Subcutaneous adipose tissue (tissue), 4 donors: ENCODE data around the gene MDFI. TPM values are rescaled to one million over a fixed set of nuclear protein-coding genes. Genes with fewer than 3 reads are reported as not detected.

Experiments used
- total RNA-seq, 4 donors: library from RNA; depleted of rRNA; stranded (reverse); fragments of >200 nt; gene quantifications; one replicate each; pipeline ENCODE4 v1.1.0, GENCODE V29; 2016
- TF ChIP-seq, protein P1 (sequence below): fragments of 450-650 bp; IDR thresholded peaks from one replicate; pipeline ENCODE4 v1.5.1; 2016; ENCODE audit warnings: low read depth, mild to moderate bottlenecking, control low read depth, antibody characterized with exemption, moderate library complexity

Gene MDFI
- total RNA-seq, 4 donors from 2014 or later = 1.6 to 77.6 (median 11.7) TPM

DNA sequence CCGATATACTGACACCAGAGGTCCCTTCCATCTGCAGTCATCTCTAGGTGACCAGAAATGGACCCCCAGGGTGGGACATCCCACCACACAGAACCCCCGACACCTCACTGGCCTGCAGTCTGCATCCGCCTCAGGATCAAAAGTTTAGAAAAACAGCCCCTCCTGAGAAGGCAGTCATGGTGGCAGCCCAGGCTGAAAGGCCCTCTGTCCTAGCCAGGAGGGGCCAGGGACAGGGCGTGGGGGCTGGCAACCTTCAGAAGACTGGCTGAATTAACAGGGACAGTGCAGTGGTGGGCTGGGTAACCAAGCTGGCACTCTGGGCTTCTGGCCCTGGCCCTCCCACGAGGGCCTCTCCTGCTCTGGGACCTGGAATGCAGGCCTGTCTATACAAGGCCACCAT is 34.3 kb upstream of the MDFI start:
- TF ChIP-seq, protein P1, sequence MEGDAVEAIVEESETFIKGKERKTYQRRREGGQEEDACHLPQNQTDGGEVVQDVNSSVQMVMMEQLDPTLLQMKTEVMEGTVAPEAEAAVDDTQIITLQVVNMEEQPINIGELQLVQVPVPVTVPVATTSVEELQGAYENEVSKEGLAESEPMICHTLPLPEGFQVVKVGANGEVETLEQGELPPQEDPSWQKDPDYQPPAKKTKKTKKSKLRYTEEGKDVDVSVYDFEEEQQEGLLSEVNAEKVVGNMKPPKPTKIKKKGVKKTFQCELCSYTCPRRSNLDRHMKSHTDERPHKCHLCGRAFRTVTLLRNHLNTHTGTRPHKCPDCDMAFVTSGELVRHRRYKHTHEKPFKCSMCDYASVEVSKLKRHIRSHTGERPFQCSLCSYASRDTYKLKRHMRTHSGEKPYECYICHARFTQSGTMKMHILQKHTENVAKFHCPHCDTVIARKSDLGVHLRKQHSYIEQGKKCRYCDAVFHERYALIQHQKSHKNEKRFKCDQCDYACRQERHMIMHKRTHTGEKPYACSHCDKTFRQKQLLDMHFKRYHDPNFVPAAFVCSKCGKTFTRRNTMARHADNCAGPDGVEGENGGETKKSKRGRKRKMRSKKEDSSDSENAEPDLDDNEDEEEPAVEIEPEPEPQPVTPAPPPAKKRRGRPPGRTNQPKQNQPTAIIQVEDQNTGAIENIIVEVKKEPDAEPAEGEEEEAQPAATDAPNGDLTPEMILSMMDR = no peak

DNA sequence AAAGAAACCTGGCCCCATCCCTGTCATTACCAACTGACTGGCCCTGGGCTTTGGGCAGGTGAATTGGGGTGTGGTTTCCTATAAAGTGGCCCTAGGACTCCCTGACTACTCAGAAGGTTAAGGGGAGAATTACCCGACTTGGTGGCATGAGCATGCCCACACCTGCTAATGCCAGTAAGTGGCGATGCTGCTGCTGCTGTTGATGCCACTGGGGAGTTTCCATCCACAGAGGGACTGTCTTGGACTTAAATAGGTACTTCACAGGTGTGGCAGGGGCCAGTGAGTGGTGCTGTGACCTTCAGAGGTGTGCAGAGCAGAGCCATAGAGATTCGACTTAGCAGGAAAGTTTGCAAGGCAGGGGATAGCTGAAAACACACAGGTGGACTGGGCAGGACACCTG is 32.6 kb upstream of the MDFI start:
- TF ChIP-seq, protein P1 = no peak

DNA sequence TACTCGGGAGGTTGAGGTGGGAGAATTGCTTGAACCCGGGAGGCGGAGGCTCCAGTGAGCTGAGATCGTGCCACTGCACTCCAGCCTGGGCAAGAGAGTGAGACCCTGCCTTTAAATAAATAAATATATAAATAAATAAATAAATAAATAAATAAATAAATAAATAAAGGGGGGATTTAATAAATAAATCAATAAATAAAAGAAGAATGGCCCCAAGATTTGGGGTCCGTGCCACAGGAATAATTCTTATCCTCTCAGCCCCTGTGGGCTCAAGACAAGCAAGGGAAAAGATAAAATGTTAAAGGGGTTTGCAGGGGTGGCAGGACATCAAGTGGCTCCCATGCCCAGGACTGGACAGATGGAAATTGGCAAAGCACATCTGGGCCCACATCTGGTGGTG is 31.2 kb upstream of the MDFI start:
- TF ChIP-seq, protein P1 = no peak

DNA sequence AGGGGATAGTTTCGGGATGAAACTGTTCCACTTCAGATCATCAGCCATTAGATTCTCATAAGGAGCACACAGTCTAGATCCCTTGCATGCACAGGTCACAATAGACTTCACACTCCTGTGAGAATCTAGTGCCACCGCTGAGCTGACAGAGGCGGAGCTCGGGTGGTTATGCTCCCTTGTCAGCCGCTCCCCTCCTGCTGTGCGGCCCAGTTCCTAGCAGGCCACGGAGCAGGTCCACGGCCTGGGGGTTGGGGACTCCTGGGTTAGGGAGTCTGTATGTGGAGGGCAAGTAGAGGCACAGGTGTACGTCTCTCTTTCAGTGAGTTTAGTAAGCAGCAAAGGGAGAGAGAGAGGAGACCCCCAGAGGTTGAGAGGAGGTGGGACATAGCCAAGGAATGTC is 30.5 kb upstream of the MDFI start:
- TF ChIP-seq, protein P1 = no peak

DNA sequence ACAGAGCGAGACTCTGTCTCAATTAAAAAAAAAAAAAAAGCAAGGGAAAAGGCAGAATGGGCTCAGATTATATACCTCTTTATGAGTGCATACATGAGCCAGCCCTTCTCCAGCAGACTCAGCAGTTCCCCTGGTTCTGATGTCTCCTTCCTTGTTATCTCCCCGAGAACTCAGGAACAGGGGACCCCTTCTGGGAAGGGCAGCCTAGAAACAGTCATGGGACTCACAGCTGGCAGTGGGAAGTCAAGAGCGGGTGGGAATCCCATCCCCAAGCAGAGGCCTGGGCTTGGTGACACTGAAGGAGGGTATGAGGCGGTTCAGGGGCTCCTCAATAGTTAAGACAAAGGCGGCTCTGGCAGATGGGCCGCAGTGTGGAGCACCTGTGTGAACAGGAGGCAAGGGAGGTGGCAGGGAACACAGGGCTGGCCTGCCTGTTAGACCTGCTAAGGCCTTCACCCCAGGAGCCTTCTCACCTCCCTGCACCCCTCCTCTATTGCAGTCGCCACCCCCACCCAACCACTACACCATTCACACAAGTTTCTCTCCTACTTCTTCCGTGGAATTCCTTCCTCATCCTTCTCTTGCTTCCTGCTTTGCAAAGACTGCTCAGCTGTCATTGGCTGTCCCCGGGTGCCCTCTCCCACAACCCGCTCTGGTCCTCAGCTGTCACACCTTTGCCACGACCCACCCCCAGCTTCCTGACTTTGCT is 29.7 kb upstream of the MDFI start:
- TF ChIP-seq, protein P1 = no peak

DNA sequence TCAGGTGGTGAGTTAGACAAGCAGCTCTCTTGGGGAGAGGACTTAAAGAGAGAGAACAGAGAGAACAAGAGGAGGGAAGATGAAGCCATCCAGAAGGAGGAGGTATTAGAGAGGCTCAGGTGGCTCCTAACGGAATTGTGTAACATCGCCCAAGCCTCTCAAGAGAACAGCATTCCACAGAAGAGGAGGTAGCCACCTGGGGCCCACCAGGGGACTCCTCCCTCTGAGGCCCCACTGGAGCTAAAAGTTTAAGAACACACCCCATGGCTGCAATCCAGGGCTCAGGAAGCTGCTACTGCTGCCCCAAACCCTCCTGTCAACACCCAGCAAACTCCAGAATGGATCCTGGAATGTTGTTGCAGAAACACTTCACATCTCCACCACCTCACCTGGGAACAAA is 23.6 kb upstream of the MDFI start:
- TF ChIP-seq, protein P1 = no peak

DNA sequence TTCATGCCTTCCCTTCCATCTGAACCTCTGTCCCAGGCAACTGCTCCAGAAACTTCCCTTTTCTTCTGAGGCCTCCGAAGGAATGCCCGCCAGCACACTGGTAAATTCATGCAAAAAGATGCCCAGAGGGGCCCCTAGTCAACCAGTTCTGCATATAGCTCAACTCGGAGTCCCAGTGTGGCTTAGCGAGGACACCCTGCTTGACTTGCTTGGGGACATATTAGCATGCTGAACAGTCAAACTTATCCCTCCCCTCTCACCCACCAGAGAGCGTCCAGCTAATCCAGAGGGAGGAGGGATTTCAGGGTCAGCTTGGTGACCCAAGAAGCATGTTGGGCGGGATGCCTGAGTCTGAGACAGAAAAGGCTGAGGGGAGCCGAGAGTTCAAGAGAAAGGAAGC is 23.0 kb upstream of the MDFI start:
- TF ChIP-seq, protein P1 = no peak
